Ovary (tissue), 9 donors: ENCODE results near the gene RCOR2. TPM values are rescaled to one million over a fixed set of nuclear protein-coding genes. Genes with fewer than 3 reads are reported as not detected.

Experiments
- DNase-seq, 5 donors: peaks; one replicate each; pipeline ENCODE4 v3.0.0-alpha.2; 2019 to 2020
- H3K27ac ChIP-seq, 2 donors: fragments of 200-600 bp; one replicate each; pipeline versions ENCODE4 v1.5.1 to v1.8.0; 2019 to 2022
- H3K27me3 ChIP-seq: fragments of 200-600 bp; one replicate; pipeline ENCODE4 v1.8.0; 2022
- H3K36me3 ChIP-seq: fragments of 200-600 bp; sonication (generic); one replicate; pipeline ENCODE4 v1.5.1; 2019
- H3K4me1 ChIP-seq: one replicate; pipeline ENCODE4 v1.8.1; 2013; ENCODE audit warnings: mild to moderate bottlenecking, moderate library complexity; ENCODE audit not compliant: insufficient read depth
- H3K4me3 ChIP-seq: fragments of 200-600 bp; sonication (generic); one replicate; pipeline ENCODE4 v1.5.1; 2017
- H3K9me3 ChIP-seq, 2 donors: fragments of 200-600 bp in 1 of 2; sonication (generic) in 1 of 2; one replicate each; pipeline versions ENCODE4 v1.5.1 to v1.8.1; 2013 to 2019; ENCODE audit warnings: mild to moderate bottlenecking in 1 of 2, moderate library complexity in 1 of 2
- CTCF ChIP-seq, 3 donors: fragments of 450-650 bp in 2 of 3; fragments of 200-600 bp in 1 of 3; IDR thresholded peaks; one replicate each; pipeline versions ENCODE4 v1.5.1 to v1.8.0; 2016 to 2022; ENCODE audit warnings: antibody characterized with exemption in 3 of 3, mild to moderate bottlenecking in 1 of 3
- EP300 ChIP-seq: sonication (generic); formaldehyde crosslinking; IDR thresholded peaks from one replicate; pipeline ENCODE4 v1.6.1; 2017; ENCODE audit warnings: antibody characterized with exemption
- POLR2A ChIP-seq: fragments of 450-650 bp; IDR thresholded peaks from one replicate; pipeline ENCODE4 v1.6.1; 2017; ENCODE audit warnings: antibody characterized with exemption, mild to moderate bottlenecking, moderate library complexity
- WGBS, 3 donors: extraction: QIAGEN DNeasy Blood & Tissue Kit in 1 of 3; methylation state at CpG; one replicate each; pipeline versions ENCODE4 v1.1.5 to v1.1.7; 2013 to 2017; 5-methylcytosine and 5-hydroxymethylcytosine counted together
- intact Hi-C, 4 donors: fragments of 100-400 bp; cut with DNase I; formaldehyde crosslinking; loops; one replicate each; pipeline versions ENCODE4 v1.11.0 to v1.15.1; 2022 to 2023
- polyA plus RNA-seq, 2 donors: library from polyadenylated mRNA; stranded (reverse); fragments of 200-250 nt in 1 of 2; fragments of 350-450 nt in 1 of 2; fragmentation: Illumina TruSeq in 1 of 2; extraction: RNeasy Lipid Tissue Mini Kit (QIAGEN cat#74804) in 1 of 2; gene quantifications; one replicate each; pipeline ENCODE4 v1.2.3, GENCODE V29; 2013 to 2014
- total RNA-seq, 7 donors: library from RNA; depleted of rRNA in 2 of 7; stranded (reverse); fragments of >200 nt in 2 of 7; fragmentation: NEBNext Ultra II Directional in 3 of 7; extraction: Animal tissue kit (Norgen Biotek cat#: 25700) in 3 of 7; gene quantifications; one replicate each; pipeline versions ENCODE4 v1.1.0 to v1.2.4, GENCODE V29; 2016 to 2023
- donor health status: DM: no; HTN: no; CAD: no; lungs with moderate emphysema.
- donor health status: DM: no; HTN: no; CAD: no.
- donor health status: Bipolar disorder and iron deficiency.
- donor health status: DM: yes; HTN: yes; CAD: no.
- donor health status: DM: no; HTN: no; CAD: no.
- donor health status: DM: yes; HTN: yes; CAD: no.

RCOR2 gene
- total and polyA plus RNA-seq, 9 donors = 0.12 to 7.9 (median 2.2) TPM

GRCh38 chr11:63889344-63889743 lies 27.6 kb downstream of the RCOR2 start:
- no peak for TF ChIP-seq EP300
- TF ChIP-seq CTCF (IDR thresholded peaks at IDR 0.05) = no peak
- no peak for TF ChIP-seq POLR2A
- intact Hi-C loops = no loop called here
- peak overlapping the region in 1 of 2 donors; percentile 45 for H3K27ac ChIP-seq
- no peak for DNase-seq
- H3K4me1 ChIP-seq = peaks cover 16% of the 10 kb centered on the region
- no peaks in the 10 kb centered on the region for H3K36me3 ChIP-seq
- WGBS, 3 donors = 88 to 90% (median 89%) methylated on average over 6 of the region's 6 CpGs
- no peaks in the 10 kb centered on the region for H3K27me3 ChIP-seq
- H3K9me3 ChIP-seq = no peaks in the 10 kb centered on the region
- H3K4me3 ChIP-seq = no peak overlapping the region

- no peaks in the 10 kb centered on the region for H3K36me3 ChIP-seq
- peaks cover 16% of the 10 kb centered on the region for H3K4me1 ChIP-seq
- H3K27ac ChIP-seq = peak overlapping the region in 1 of 2 donors; percentile 45
- TF ChIP-seq EP300 (no peak), CTCF (IDR thresholded peaks at IDR 0.05) (no peak), POLR2A (no peak)
- intact Hi-C loops = no loop called here
- no peaks in the 10 kb centered on the region for H3K9me3 ChIP-seq
- peak overlapping the region; percentile 12 for H3K4me3 ChIP-seq
- DNase-seq = peak; percentile 62 to 71 (median 70)
- 15 to 20% (median 18%) methylated on average over 25 of the region's 25 CpGs for WGBS, 3 donors
- no peaks in the 10 kb centered on the region for H3K27me3 ChIP-seq
Observed at GRCh38 chr11:63888170-63889086, 28.5 kb downstream of the RCOR2 start.

- 35 to 41% (median 36%) methylated on average over 6 of the region's 6 CpGs for WGBS, 3 donors
- no peak for TF ChIP-seq POLR2A
- DNase-seq = no peak
- H3K27me3 ChIP-seq = no peaks in the 10 kb centered on the region
- H3K27ac ChIP-seq = no peak overlapping the region
- H3K4me1 ChIP-seq = peaks cover 16% of the 10 kb centered on the region
- H3K4me3 ChIP-seq = no peak overlapping the region
- no peaks in the 10 kb centered on the region for H3K9me3 ChIP-seq
- intact Hi-C loops = no loop called here
- H3K36me3 ChIP-seq = no peaks in the 10 kb centered on the region
Observed at GRCh38 chr11:63887386-63887999, 29.5 kb downstream of the RCOR2 start.

GRCh38 chr11:63884196-63884932 lies 32.6 kb downstream of the RCOR2 start:
- TF ChIP-seq POLR2A = no peak
- TF ChIP-seq CTCF (IDR thresholded peaks at IDR 0.05) = no peak
- no peak for TF ChIP-seq EP300
- intact Hi-C loops = no loop called here
- no peak for DNase-seq
- H3K9me3 ChIP-seq = no peaks in the 10 kb centered on the region
- no peak overlapping the region for H3K4me3 ChIP-seq
- WGBS, 3 donors = 82 to 95% (median 88%) methylated on average over 4 of the region's 4 CpGs
- no peaks in the 10 kb centered on the region for H3K27me3 ChIP-seq
- peaks cover 22% of the 10 kb centered on the region for H3K4me1 ChIP-seq
- no peaks in the 10 kb centered on the region for H3K36me3 ChIP-seq
- no peak overlapping the region for H3K27ac ChIP-seq
